KBM-7 (cell line): Measurements from ENCODE around the gene GARRE1.
"Not testable (repeated sequence)": the region's sequence is repeated elsewhere in the genome, so short reads cannot be mapped to it uniquely, and the experiment has no call there.

Source experiments
- DNase-seq: peaks from one replicate; pipeline ENCODE4 v3.0.0-alpha.2; 2015
- in situ Hi-C: fragments of 300-500 bp; cut with MboI; formaldehyde crosslinking; loops from 2 replicates; pipeline ENCODE4 v1.14.3; 2020; ENCODE audit warnings: low sequenced_read_pairs, low pct_unique_long_range_greater_than_20kb, mixed read lengths

GARRE1 gene

GRCh38 chr19:34254046-34254697 is at the start of gene GARRE1:
TSS of gene GARRE1 (plus strand) at chr19:34254554. CDS start at chr19:34300474, 45,920 bp downstream.
- in situ Hi-C loops, result no loop called here
- peak; percentile 56 for DNase-seq

- in situ Hi-C loops, DNase-seq: not testable (repeated sequence)
Measured at GRCh38 chr19:34205324-34205723, 49.0 kb upstream of the GARRE1 start.

- in situ Hi-C loops, result no loop called here
- no peak for DNase-seq
Measured at GRCh38 chr19:34208291-34208884, 46.0 kb upstream of the GARRE1 start.

- no peak for DNase-seq
- in situ Hi-C loops, result no loop called here
Measured at GRCh38 chr19:34209726-34210125, 44.6 kb upstream of the GARRE1 start.

- no peak for DNase-seq
- in situ Hi-C loops, result no loop called here
Measured at GRCh38 chr19:34213283-34213682, 41.1 kb upstream of the GARRE1 start.

- DNase-seq, result no peak
- in situ Hi-C loops, result no loop called here
Measured at GRCh38 chr19:34214040-34214439, 40.3 kb upstream of the GARRE1 start.

- in situ Hi-C loops, result no loop called here
- DNase-seq, result no peak
Measured at GRCh38 chr19:34215006-34215665, 39.2 kb upstream of the GARRE1 start.

- in situ Hi-C loops, result no loop called here
- DNase-seq, result no peak
Measured at GRCh38 chr19:34215666-34216038, 38.7 kb upstream of the GARRE1 start.

- DNase-seq, in situ Hi-C loops: not testable (repeated sequence)
Measured at GRCh38 chr19:34216745-34217219, 37.6 kb upstream of the GARRE1 start.

- DNase-seq, result peak; percentile 92
Measured at GRCh38 chr19:34217952-34218817, 36.2 kb upstream of the GARRE1 start.

GRCh38 chr19:34218818-34219164 is 35.6 kb upstream of the GARRE1 start:
- in situ Hi-C loops, result no loop called here
- no peak for DNase-seq

More at GRCh38 chr19:34217952-34218817, 36.2 kb upstream of the GARRE1 start:
- in situ Hi-C loops, result no loop called here

- peak; percentile 66 for DNase-seq
- in situ Hi-C loops, result no loop called here
Measured at GRCh38 chr19:34220472-34221063, 33.8 kb upstream of the GARRE1 start.

GRCh38 chr19:34222386-34222785 is 32.0 kb upstream of the GARRE1 start:
- no peak for DNase-seq
- in situ Hi-C loops, result no loop called here

GRCh38 chr19:34224996-34225658 is 29.2 kb upstream of the GARRE1 start:
- in situ Hi-C loops, result no loop called here
- no peak for DNase-seq

GRCh38 chr19:34225659-34226015 is 28.7 kb upstream of the GARRE1 start:
- in situ Hi-C loops, result no loop called here
- DNase-seq, result no peak

GRCh38 chr19:34226036-34226435 is 28.3 kb upstream of the GARRE1 start:
- DNase-seq, result no peak
- in situ Hi-C loops, result no loop called here

- in situ Hi-C loops, result no loop called here
- no peak for DNase-seq
Measured at GRCh38 chr19:34228347-34228746, 26.0 kb upstream of the GARRE1 start.

GRCh38 chr19:34228762-34229161 is 25.6 kb upstream of the GARRE1 start:
- no peak for DNase-seq
- in situ Hi-C loops, result no loop called here

- DNase-seq, result no peak
- in situ Hi-C loops, result no loop called here
Measured at GRCh38 chr19:34229721-34230120, 24.6 kb upstream of the GARRE1 start.
